Activated naive CD4-positive, alpha-beta T cell treated with anti-CD3 and anti-CD28 coated beads for 36 hours (primary cell): Measurements from ENCODE around the gene DENND2A. TPM values are rescaled to one million over a fixed set of nuclear protein-coding genes. Genes with fewer than 3 reads are reported as not detected.

Experiments
- CTCF ChIA-PET: fragments of 350-600 bp; sonication (Branson Sonifier 250); formaldehyde crosslinking; loops from one replicate; lab custom pipeline; 2021; ENCODE audit warnings: antibody characterized with exemption; lab: Charles Lee
- DNase-seq: peaks from one replicate; pipeline ENCODE4 v3.0.0-alpha.2; 2020
- H3K27ac Mint-ChIP-seq: one replicate; pipeline ENCODE4 v1.8.0; 2021; ENCODE audit warnings: mild to moderate bottlenecking, mixed read lengths
- H3K27me3 Mint-ChIP-seq: one replicate; pipeline ENCODE4 v1.8.0; 2021; ENCODE audit warnings: low read depth, mixed read lengths
- H3K36me3 Mint-ChIP-seq: one replicate; pipeline ENCODE4 v1.8.0; 2021; ENCODE audit warnings: low read depth, mixed read lengths
- H3K4me1 Mint-ChIP-seq: one replicate; pipeline ENCODE4 v1.8.0; 2021; ENCODE audit warnings: low read depth, mixed read lengths
- H3K4me3 Mint-ChIP-seq: one replicate; pipeline ENCODE4 v1.8.0; 2021; ENCODE audit warnings: mild to moderate bottlenecking, moderate library complexity, mixed read lengths
- H3K9me3 Mint-ChIP-seq: one replicate; pipeline ENCODE4 v1.8.0; 2021; ENCODE audit warnings: mixed read lengths
- intact Hi-C: fragments of 100-400 bp; cut with micrococcal nuclease; formaldehyde crosslinking; loops from one replicate; pipeline ENCODE4 v1.15.1; 2023
- total RNA-seq, 2 experiments: library from RNA; stranded (reverse); gene quantifications; one replicate each; pipeline ENCODE4 v1.2.3, GENCODE V29; 2021

The DENND2A gene
- total RNA-seq, result not detected

DNA sequence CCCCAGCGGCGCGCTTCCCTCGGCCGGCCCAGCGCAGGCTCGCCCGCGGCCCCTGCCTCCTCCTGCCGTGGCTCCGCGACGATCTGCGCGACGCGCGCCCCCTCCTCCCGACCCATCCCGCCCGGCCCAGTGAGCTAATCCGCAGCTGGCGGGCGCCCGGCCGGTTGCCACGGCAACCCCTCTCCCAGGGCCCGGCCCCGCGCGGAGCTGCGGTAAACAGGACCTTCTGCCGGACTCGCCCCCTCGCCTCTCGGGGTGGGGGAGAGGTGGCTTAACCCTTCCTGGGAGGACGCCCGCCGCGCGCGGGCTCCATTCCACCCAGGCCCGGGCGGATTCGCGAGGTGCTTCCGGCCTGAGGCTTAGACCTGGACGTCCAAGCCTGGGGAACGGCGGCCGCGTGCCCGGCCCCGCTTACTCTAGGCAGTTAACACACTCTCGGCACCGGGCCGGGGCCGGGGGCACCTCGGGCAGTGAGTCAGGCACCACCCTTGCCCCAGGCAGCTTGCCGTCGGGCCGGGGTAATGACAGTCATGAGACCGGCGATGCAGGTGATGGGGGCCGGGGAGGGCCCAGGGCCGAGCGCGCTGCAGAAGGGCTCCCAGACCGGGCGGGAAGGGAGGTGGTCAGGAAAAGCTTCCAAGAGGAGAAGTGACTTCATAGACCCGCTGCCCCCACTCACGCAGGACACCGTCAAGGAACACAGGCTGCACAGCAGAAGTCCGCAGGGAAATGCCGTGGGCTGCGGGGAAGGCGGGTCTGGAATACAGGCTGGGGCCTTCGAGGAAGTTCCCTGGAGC, at the start of gene DENND2A:
DENND2A (minus strand) TSS at position 87 of the 797 bp plus-strand sequence. CDS start 38,416 bp downstream, outside the sequence.
- no peak within 1 kb of the TSS for H3K27ac Mint-ChIP-seq
- H3K9me3 Mint-ChIP-seq, result no peaks in the 10 kb centered on the region

DNA sequence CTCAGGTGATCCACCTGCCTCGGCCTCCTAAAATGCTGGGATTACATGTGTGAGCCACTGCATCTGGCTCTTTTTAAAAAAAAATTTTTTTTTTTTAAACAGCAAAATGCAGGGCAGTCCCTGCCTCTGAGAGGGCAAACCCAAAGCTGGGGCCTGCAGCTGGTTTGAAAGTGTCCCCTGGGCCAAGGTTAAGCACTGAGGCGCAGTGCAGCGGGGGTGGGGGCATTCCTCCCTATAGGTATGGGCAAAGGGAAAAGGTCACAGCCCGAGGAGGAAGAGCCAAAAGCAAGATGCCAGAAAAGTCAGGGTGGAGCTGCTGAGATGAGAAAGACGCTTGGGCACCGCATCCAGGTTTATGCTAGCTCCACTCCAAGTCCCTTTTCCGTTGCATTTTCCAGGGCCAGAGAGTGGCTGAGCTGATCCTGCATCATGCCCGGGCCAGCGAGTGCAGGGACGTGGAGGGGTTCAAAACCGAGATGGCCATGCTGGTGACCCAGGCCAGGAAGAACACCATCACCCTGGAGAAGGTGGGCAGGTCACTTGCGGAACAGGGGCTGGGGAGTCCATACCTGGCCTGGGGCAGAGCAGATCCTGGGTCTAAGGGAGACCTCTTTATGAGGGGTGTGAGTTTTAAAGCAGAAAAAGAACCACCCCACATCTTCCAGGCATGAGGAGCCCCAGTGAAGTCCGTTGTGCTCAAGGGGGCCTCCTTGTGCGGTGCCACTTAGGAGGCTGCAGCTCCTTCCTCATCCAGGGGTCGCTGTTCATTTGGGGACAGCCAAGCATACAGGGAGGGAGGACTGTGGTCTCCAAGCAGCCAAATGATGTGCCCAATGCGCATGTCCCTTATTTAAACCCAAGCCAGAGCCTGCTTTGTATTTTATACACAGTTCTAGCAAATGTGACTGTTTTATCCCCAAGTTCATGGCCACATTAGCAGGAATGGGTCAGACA, 48.9 kb upstream of the DENND2A start:
- no peaks in the 10 kb centered on the region for H3K27me3 Mint-ChIP-seq
- DNase-seq, result no peak
- H3K36me3 Mint-ChIP-seq, result peaks cover 13% of the 10 kb centered on the region
- H3K9me3 Mint-ChIP-seq, result no peaks in the 10 kb centered on the region
- H3K27ac Mint-ChIP-seq, result no peak overlapping the region
- CTCF ChIA-PET, result no interaction called here
- H3K4me1 Mint-ChIP-seq, result peaks cover 6% of the 10 kb centered on the region
- intact Hi-C loops, result no loop called here
- H3K4me3 Mint-ChIP-seq, result no peak overlapping the region

More for the DNA sequence above, at the start of gene DENND2A:
- H3K4me3 Mint-ChIP-seq, result peak within 1 kb of the TSS; percentile 73
- CTCF ChIA-PET, result interaction anchor here (4.0 kb wide), 1 partner anchor 12 kb away, joined by 13 read pairs; no protein-coding TSS in a partner anchor
- H3K4me1 Mint-ChIP-seq, result peaks cover 15% of the 10 kb centered on the region
- no peak for DNase-seq
- no peaks in the 10 kb centered on the region for H3K36me3 Mint-ChIP-seq
- H3K27me3 Mint-ChIP-seq, result peaks cover 53% of the 10 kb centered on the region
- intact Hi-C loops, result no loop called here

DNA sequence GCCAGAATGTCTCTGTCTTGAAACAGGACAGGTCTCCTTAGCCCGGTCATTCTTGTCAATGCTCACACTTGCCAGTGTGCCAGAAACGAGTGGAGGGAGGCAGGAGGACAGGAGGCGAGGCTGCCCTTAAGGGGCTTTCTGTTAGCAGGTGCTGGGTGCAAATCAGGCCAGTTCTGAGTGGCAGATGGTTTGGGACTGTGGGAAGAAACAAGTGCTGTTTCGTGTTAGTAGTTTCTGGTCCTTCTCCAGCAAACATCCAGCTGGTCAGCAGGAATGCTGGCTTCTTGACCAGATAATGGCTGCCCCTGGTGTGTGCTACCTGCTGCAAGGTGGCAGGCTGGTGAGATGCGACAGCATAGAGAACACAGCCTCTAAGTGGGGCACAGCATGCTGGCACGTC, 47.7 kb upstream of the DENND2A start:
- no peak for DNase-seq
- intact Hi-C loops, result no loop called here
- Mint-ChIP-seq H3K9me3 (no peaks in the 10 kb centered on the region), H3K36me3 (peaks cover 18% of the 10 kb centered on the region), H3K4me1 (peaks cover 5% of the 10 kb centered on the region), H3K4me3 (no peak overlapping the region), H3K27me3 (no peaks in the 10 kb centered on the region), H3K27ac (no peak overlapping the region)
- CTCF ChIA-PET, result no interaction called here

- CTCF ChIA-PET, result interaction anchor here (0.6 kb wide), 1 partner anchor 19 kb away, joined by 3 read pairs; no protein-coding TSS in a partner anchor
- Mint-ChIP-seq H3K4me3 (no peak overlapping the region), H3K36me3 (peaks cover 16% of the 10 kb centered on the region), H3K27me3 (no peaks in the 10 kb centered on the region), H3K4me1 (no peaks in the 10 kb centered on the region), H3K27ac (no peak overlapping the region), H3K9me3 (no peaks in the 10 kb centered on the region)
- intact Hi-C loops, result no loop called here
- no peak for DNase-seq
These were observed 46.3 kb upstream of the DENND2A start for GRCh38 chr7:140686921-140687320.

DNA sequence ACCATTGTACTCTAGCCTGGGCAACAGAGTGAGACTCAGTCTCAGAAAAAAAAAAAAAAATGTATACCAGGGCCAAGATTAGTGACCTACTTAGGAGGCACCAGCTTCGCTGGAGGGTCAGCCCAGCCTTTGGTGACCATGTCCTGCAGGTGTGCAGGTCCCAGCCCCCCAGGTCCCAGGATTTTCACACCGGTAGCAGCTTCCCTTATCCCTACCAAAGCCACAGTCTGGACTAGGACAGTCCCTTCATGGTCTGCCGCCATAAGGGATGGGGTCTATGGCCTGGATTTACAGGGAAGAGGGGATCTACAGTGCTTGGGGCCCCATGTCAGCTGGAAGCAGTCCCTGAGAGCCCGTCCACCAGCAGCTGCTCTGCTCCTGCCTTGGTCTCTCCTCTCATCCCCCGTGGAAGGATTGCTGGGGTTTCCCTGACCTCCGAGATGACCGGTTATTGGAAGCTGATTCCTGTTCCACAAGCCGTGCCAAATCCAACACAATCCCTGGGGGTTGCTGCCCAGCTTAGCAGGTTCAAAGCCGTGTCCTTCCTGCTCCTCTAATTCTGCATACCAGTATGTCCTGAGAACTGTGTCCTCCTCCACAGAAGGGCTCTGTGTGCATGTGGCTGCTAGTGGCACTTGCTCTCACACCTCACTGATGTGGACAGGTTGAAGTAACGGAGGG, 44.9 kb upstream of the DENND2A start:
- DNase-seq, result no peak
- peaks cover 20% of the 10 kb centered on the region for H3K36me3 Mint-ChIP-seq

DNA sequence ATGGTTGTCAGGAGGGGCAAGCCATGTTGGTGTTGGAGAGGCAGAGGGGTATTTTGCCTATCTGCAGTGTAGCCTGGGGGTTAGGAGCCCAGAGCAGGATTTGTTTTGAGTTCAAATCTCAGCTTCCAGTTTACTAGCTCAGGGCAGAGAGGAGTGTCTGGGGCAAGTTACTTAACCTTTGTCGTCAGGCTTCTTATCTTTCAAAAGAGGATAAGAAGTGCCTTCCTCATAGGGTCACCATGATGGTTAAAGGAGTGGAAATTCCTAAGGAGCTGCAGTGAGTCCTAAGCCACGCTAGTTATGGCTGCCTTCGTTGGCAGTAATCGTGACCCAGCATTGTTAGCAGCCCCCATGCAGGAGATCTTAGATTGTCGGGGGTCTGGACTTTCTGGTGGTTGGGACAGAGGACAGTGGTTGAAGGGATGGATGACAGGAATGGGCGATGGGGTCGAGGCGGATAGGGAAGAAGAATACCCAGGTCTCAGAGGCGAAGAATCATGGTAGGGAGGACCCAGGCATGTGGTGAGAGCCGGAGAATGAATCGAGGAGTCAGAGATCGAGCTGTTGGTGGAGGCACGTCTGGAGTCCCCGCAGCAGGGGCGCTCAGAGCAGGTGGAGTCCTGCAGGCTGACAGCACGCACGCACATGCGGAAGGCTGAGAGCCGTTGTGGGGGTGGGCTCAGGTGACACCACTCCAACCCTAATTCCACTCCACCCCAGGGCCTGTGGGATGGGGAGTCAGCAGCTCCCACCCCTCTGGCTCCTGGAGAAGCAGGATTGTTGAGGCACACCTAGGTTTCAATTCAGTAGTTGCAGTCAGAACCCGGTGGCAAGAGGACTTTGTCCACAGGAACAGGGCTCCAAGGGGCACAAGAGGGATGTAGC, 43.7 kb upstream of the DENND2A start:
- CTCF ChIA-PET, result no interaction called here
- DNase-seq, result no peak
- H3K4me1 Mint-ChIP-seq, result no peaks in the 10 kb centered on the region
- intact Hi-C loops, result no loop called here
- H3K27me3 Mint-ChIP-seq, result no peaks in the 10 kb centered on the region
- H3K36me3 Mint-ChIP-seq, result peaks cover 26% of the 10 kb centered on the region
- H3K4me3 Mint-ChIP-seq, result no peak overlapping the region
- no peak overlapping the region for H3K27ac Mint-ChIP-seq
- no peaks in the 10 kb centered on the region for H3K9me3 Mint-ChIP-seq

More for the DNA sequence above, 44.9 kb upstream of the DENND2A start:
- no peaks in the 10 kb centered on the region for H3K4me1 Mint-ChIP-seq
- CTCF ChIA-PET, result interaction anchor here (0.6 to 0.8 kb wide), 2 partner anchors 13 to 32 kb away, joined by 3 to 4 read pairs; no protein-coding TSS in a partner anchor
- H3K9me3 Mint-ChIP-seq, result no peaks in the 10 kb centered on the region
- intact Hi-C loops, result no loop called here
- no peak overlapping the region for H3K27ac Mint-ChIP-seq
- H3K4me3 Mint-ChIP-seq, result no peak overlapping the region
- H3K27me3 Mint-ChIP-seq, result no peaks in the 10 kb centered on the region

- Mint-ChIP-seq H3K36me3 (peaks cover 31% of the 10 kb centered on the region), H3K9me3 (no peaks in the 10 kb centered on the region), H3K4me3 (no peak overlapping the region), H3K27me3 (no peaks in the 10 kb centered on the region), H3K27ac (no peak overlapping the region), H3K4me1 (peaks cover 1% of the 10 kb centered on the region)
- intact Hi-C loops, result no loop called here
- no peak for DNase-seq
- CTCF ChIA-PET, result no interaction called here
These were observed 43.0 kb upstream of the DENND2A start for GRCh38 chr7:140683657-140684056.

DNA sequence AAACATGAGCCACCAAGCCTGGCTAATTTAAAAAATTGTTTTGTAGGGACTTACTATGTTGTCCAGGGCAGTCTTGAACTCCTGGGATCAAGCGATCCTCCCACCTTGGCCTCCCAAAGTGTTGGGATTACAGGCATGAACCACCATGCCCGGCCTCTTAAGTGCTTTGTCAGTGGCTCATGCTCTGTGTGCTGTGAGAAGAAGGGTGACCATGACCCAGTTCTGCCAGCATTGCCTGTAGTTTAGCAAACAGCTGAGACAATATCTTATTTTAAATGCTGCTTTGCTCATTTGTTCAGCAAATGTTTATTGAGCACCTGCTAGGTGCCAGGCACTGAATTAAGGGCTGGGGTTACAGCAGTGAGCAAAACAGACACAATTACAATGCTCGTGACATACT, 41.2 kb upstream of the DENND2A start:
- intact Hi-C loops, result no loop called here
- H3K4me1 Mint-ChIP-seq, result peaks cover 5% of the 10 kb centered on the region
- CTCF ChIA-PET, result interaction anchor here (0.6 kb wide), 1 partner anchor 226 kb away, joined by 4 read pairs; no protein-coding TSS in a partner anchor
- no peak overlapping the region for H3K4me3 Mint-ChIP-seq
- no peak for DNase-seq
- no peaks in the 10 kb centered on the region for H3K9me3 Mint-ChIP-seq
- no peaks in the 10 kb centered on the region for H3K27me3 Mint-ChIP-seq
- no peak overlapping the region for H3K27ac Mint-ChIP-seq
- H3K36me3 Mint-ChIP-seq, result peaks cover 35% of the 10 kb centered on the region

GRCh38 chr7:140680886-140681285, 40.3 kb upstream of the DENND2A start:
- no peaks in the 10 kb centered on the region for H3K27me3 Mint-ChIP-seq
- no peak for DNase-seq
- H3K4me3 Mint-ChIP-seq, result no peak overlapping the region
- intact Hi-C loops, result no loop called here
- no peaks in the 10 kb centered on the region for H3K9me3 Mint-ChIP-seq
- peaks cover 35% of the 10 kb centered on the region for H3K36me3 Mint-ChIP-seq
- CTCF ChIA-PET, result interaction anchor here (0.6 kb wide), 1 partner anchor 1089 kb away, joined by 5 read pairs; no protein-coding TSS in a partner anchor
- H3K27ac Mint-ChIP-seq, result no peak overlapping the region
- H3K4me1 Mint-ChIP-seq, result peaks cover 12% of the 10 kb centered on the region

- Mint-ChIP-seq H3K9me3 (no peaks in the 10 kb centered on the region), H3K36me3 (peaks cover 36% of the 10 kb centered on the region), H3K4me1 (peaks cover 27% of the 10 kb centered on the region), H3K27ac (no peak overlapping the region), H3K27me3 (no peaks in the 10 kb centered on the region), H3K4me3 (no peak overlapping the region)
- DNase-seq, result no peak
- intact Hi-C loops, result no loop called here
- CTCF ChIA-PET, result no interaction called here
These were observed 38.6 kb upstream of the DENND2A start for GRCh38 chr7:140679186-140679585.

DNA sequence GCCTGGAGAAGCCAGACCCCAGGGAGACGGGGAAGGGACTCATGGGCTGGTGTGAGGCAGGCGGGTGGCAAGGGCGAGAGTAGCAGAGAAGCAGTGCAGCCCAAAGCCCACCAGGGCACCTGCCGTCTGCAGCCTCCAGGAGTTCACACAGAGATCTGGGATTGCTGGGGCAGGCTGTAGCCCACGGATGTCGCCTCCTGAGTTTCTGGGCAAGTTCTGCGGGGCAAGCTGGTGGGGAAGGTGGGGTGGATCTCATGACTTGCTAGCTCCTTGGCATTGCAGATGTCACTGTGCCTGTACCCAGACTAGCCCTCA, 38.2 kb upstream of the DENND2A start:
- H3K36me3 Mint-ChIP-seq, result peaks cover 34% of the 10 kb centered on the region
- no peak for DNase-seq
- intact Hi-C loops, result no loop called here
- H3K9me3 Mint-ChIP-seq, result no peaks in the 10 kb centered on the region
- CTCF ChIA-PET, result no interaction called here
- H3K27me3 Mint-ChIP-seq, result no peaks in the 10 kb centered on the region
- no peak overlapping the region for H3K4me3 Mint-ChIP-seq
- H3K4me1 Mint-ChIP-seq, result peaks cover 31% of the 10 kb centered on the region
- no peak overlapping the region for H3K27ac Mint-ChIP-seq
